ENCODE data around the gene CDH1. TPM values are rescaled to one million over a fixed set of nuclear protein-coding genes. Genes with fewer than 3 reads are reported as not detected.

The CDH1 gene
- total RNA-seq, 1 experiment from 2014 or later, result 0.14 TPM

DNA sequence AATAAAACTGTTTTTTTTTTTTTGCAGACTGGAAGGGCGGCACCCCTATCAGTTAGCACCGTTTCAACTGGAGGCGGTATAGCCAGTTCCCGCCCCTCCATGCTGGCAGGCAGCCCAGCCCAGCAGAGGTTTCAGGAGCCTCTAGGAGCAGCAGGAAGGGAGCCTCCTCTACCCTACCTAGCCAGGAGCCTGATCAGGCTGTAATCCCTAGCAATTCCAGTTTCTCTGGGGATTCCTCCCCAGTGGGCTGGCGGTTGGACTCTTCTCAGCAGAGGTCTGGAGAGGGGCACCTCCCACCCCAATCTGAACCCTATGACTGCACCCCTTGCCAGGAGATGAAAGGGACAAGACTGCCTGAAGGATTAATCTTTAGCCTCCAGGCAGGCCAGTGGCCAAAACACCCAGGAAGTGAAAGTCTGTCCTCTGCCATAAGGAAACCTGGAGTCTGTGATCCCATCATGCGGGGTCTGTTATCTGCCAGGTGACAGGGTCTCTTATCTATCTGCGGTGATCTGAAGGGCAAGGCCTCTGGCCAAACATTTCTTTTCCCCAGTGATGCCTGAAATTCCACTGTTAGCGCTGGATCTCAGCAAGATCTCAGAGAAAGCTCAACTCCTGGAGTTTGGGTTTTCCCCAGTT is 4.9 kb upstream of the CDH1 start:
- DNase-seq (ENCODE audit: low spot score), result peak; percentile 77

DNA sequence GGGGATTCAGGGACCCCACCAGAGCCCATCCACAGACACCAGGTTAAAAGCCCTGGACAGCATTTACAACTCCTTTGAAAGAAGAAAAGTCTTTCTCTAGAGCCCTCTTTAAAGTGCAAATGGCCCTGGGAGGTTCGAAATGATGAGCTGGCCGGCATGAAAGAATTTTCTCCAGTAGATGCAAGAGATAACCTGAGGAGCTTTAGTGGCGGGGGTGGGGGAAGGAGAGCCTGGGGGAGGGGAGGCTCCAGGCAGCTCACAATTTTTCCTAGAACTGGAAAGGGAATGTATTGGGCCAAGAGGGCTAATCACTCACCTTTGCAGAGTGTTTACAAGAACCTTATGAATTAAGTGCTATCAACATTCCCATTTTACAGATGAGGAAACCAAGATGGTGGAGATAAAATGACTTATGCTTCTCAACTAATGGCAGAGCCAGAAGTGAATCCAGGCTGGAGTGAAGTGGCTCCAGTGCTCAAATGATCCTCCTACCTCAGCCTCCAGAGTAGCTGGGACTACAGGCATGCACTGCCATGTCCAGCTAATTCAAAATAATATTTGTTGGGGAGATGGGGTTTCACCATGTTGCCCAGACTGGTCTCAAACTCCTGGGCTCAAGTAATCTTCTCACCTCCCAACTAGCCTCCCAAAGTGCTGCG is 4.2 kb upstream of the CDH1 start:
- no peak for DNase-seq (ENCODE audit: low spot score)

DNA sequence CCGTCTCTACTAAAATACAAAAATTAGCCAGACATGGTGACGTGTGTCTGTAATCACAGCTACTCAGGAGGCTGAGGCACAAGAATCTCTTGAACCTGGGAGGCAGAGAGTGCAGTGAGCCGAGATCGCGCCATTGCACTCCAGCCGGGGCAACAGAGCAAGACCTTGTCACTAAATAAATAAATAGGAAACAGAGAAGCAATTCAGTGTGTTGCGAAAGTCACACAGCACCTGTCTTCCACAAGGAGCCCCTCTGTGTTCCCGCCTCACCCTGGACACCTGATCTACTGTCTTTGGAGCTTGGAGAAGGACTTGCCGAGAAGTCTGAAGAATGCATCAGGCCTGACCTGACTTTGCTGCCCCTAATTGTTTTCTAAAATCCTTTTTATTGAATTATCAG is 3.5 kb upstream of the CDH1 start:
- DNase-seq (ENCODE audit: low spot score), result no peak

DNA sequence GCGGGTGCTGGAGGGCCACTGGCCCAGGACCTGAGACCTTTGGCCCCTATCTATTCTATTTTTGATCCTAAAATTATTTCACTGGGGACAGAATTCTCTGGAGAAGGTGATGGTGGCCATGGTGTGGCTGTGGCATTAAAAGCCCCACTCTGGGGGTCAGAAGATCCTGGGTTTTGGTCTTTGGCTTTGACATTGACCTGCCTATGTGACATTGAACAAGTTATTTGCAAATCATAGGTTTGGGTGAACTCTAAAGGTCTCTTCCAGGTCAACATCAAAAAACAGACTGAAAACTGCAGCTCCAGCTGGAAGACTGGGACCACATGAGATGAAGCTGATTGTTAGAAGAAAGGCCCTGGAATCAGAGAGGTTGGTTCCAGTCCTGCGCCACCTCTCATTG is 2.3 kb upstream of the CDH1 start:
- no peak for DNase-seq (ENCODE audit: low spot score)

DNA sequence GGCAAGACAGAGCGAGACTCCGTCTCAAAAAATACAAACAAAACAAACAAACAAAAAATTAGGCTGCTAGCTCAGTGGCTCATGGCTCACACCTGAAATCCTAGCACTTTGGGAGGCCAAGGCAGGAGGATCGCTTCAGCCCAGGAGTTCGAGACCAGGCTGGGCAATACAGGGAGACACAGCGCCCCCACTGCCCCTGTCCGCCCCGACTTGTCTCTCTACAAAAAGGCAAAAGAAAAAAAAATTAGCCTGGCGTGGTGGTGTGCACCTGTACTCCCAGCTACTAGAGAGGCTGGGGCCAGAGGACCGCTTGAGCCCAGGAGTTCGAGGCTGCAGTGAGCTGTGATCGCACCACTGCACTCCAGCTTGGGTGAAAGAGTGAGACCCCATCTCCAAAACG is 531 bp upstream of the CDH1 start:
- DNase-seq (ENCODE audit: low spot score), result no peak

DNA sequence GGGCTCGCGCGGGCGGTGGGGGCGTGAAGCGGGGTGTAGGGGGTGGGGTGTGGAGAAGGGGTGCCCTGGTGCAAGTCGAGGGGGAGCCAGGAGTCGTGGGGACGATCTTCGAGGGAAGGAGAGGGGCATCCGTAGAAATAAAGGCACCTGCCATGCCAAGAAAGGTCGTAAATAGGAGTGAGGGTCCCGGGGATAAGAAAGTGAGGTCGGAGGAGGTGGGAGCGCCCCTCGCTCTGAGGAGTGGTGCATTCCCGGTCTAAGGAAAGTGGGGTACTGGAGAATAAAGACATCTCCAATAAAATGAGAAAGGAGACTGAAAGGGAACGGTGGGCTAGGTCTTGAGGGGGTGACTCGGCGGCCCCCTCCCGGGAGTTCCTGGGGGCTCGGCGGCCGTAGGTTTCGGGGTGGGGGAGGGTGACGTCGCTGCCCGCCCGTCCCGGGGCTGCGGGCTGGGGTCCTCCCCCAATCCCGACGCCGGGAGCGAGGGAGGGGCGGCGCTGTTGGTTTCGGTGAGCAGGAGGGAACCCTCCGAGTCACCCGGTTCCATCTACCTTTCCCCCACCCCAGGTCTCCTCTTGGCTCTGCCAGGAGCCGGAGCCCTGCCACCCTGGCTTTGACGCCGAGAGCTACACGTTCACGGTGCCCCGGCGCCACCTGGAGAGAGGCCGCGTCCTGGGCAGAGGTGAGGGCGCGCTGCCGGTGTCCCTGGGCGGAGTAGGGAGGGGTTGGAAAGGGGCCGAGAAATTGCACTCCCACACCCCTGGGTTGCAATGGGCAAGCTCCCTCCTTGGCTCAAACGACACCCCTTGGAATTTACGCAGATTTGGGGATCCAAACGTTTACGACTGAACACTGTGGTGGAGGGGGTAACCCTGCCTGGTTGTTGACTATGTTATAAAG is 888 bp downstream of the CDH1 start:
- no peak for DNase-seq (ENCODE audit: low spot score)

DNA sequence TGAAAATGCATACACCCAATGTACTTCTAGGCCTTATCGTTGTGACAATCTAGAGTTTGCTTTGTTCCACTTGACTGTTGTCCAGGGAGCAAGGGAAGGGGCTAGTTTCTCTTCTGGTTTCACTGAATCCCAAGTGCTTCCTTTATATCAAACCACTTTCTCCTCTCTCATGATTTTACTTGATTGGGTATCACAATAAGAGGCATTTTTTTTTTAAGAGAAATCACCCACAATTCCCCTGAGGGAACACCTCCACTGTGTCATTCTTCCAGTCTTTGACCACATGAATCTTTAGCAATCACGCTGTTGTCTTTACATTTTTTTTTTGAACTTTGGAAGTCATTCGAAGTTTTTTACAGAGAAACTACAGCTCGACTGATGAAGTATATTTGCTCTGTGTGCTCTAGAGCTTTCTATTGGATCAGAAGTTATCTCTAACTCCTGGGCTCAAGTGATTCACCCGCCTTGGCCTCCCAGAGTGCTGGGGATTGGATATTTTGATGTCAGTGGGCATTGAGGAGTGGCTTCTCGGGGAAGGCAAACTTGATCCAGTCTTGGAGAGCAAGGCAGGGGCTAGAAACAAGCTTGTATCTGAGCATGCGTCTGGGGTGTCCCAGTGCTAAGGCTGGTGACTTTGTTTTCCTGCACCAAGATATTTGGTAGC is 3.0 kb downstream of the CDH1 start:
- DNase-seq (ENCODE audit: low spot score), result no peak

DNA sequence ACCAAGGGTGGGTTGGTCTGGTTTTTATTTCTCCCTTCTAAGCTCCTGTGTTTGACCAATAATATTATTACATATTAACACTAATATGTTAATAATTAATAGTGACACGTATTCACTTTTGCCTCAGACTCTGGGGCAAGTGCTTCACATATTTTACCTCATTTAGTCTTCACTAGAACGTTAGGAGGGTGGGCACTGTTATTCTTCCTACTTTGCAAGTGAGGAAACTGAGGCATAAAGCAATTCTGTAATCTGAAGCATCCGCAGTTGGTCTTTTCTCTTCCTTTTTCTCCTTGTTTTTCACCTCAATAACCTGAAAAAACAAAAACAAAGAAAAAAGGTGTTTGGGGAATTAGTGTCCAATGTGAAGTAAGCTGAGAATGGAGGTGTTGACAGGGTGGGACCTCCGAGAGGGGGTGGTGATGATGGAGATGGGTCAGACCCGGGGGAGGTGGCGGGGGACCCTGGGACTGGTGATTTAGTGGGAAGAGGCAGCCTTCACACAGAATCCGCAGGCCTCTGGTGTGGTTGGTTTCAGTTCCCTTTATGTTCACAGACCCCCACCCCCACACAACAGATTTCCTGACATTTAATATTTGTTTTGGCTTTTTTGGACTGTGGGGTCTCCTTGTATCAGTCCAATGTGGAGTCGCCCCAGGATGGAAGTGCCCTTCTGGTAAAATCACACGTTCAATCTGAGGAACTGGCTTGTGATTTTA is 3.7 kb downstream of the CDH1 start:
- DNase-seq (ENCODE audit: low spot score), result no peak

DNA sequence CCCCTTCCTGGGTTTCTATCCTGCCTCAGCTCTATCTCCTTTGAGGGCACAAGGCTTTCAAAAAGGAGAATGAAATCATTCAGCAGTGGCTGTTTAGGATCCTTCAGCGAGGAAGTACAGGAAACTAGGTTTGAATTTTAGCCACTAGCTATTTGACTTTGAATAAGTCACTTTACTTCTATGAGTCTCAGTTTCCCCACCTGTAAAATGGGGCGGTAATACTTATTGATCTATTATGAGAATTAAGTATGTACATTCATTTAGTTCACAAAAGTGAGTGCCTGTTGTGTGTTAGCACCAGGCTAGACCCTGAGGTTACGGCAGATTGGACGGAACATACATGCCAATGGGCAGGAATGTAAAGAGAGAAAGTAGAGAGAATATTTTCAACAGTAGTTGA is 6.6 kb downstream of the CDH1 start:
- no peak for DNase-seq (ENCODE audit: low spot score)

DNA sequence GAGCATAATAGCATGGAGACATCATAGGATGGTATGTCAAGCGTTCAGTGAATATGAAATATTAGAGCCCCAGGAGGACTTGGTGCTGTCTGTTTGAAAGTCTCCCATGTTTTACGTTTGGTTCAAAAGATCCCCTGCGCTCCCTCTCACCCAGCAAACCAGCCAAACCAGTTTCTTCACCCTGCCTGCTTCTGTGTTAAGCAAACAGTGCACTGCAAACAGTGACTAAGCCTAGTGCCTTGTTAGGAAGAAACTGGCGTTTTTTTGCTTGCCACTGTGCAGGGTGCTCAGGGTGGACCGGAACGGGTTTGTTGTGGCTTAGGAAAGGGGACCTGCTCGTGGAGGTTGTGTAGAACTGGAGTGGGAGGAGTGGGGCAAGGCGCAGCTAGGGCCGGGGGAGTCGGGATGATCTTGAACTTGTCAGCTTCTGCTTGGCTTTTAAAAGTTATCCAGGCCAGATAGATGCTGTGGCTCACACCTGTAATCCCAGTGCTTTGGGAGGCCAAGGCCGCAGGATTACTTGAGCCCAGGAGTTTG is 7.7 kb downstream of the CDH1 start:
- no peak for DNase-seq (ENCODE audit: low spot score)

DNA sequence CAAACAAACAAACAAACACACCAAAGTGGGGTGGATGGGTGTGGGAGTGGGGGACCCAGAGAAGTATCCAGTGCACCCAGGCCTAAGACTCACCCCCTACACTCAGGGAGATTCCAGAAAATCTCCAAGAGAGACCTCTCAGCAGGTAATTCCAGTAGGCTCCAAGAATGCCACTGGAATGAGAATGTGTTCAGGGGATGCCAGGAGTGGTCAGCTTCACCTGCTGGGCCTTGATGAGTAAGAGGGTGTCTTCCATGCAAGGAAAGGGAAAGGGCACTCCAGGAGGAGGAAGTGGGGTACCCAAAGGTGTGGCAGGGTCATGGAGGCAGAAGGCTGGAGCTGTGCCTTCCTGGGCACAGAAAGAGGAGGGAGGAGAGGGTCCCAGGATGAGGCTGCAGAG is 9.9 kb downstream of the CDH1 start:
- DNase-seq (ENCODE audit: low spot score), result no peak

DNA sequence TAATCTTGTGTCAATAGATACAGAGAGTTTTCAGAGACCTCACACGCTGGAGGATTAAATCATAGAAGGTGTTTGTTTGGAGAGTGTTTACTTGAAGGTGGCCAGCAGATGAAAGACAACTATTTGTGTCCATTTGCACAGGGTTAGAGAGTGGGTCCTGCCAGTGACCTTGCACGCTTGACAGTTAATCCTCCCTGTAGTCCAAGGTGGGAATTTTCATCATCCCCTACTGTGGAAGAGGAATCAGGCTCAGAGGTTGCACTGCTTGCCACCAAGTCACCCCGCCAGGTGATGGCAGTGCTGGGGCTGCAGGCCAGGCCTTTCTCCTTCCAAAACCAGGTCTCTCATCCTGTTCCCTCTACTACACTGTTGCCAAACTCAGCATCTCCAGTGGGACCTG is 12.3 kb downstream of the CDH1 start:
- no peak for DNase-seq (ENCODE audit: low spot score)

DNA sequence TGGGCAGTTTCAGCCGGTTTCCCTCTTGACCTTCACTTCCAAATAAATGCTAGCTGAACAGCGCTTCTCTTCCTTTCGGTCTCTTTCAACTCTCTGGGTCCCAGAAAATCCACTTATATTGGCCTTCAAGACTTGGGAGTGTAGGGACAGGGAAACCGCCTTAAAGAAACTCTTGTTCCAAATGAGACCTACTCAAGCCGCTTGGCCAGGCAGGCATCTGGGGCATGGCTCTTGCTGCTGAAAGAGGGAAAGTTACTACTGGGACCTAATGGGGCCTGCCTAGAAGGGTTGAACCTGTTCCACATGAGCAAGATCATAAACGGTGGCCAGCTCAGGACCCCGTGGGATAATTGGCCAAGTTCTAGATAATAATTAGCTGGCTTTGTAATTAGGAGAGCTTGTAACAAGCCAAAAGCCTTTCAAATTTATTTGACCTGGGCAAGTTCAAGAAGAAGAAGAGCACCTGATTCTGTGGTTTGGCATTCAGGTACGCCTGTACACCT is 13.2 kb downstream of the CDH1 start:
- no peak for DNase-seq (ENCODE audit: low spot score)

DNA sequence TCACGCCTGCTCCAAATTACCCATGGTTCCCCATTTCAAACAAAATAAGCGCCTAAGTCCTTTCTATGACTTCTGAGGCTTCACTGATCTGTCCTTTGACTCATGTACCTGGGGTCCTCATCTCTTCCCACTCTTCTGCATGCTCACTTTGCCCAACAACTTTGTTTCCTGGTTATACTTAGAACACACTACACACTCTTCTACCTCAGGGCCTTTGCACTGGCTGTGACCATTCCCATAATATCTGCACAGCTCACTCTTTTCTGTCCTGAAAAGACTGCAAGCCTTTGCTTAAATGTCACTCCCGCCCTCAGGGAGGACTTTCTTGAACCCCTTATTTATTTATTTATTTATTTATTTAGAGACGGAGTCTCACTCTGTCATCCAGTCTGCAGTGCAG is 14.1 kb downstream of the CDH1 start:
- DNase-seq (ENCODE audit: low spot score), result no peak

DNA sequence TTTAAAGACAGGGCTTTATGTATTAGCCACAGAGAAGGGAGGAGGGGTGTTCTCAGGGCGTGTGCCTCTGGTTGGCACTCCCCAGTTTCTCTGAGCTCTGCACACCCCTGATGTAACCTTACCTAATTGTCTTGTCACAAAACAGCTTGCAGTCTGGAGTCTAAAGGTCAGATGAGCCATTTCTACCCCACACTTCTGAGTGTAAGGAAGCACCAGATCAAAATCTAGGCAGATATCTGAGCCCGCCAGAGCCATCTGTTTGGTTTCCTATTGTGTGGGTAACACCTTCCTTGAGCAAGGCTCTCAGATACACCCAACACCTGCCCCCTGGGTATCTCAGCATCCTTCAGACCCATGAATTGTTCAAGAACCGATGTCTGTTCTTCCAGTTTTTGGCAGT is 15.5 kb downstream of the CDH1 start:
- DNase-seq (ENCODE audit: low spot score), result no peak

DNA sequence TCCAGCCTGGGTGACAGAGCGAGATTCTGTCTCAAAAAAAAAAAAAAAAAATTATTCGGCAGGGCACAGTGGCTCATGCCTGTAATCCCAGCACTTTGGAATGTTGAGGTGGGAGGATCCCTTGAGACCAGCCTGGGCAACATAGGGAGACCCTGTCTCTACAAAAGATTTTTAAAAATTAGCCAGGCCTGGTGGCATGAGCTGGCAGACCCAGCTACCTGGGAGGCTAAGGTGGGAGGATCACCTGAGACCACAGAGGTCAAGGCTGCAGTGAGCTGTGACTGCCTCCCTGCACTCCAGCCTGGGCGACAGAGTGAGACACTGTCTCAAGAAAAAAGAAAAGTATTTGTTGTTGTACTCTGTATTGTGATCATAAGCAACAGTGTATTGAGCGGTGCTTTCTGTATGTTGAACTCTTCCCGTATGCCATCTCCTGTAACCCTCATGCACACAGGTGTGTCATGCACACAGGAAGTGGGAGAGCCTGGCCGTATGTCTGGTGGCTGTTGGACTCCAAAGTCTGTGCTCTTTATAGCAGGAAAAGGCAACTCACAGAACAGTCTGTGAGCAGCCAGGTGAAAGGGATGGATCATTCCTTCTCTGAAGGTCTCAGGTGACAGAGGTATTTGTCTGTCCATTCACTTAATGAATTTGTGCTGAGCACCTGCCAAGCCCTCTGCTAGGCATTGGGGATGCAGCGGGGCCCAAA is 17.1 kb downstream of the CDH1 start:
- DNase-seq (ENCODE audit: low spot score), result no peak

DNA sequence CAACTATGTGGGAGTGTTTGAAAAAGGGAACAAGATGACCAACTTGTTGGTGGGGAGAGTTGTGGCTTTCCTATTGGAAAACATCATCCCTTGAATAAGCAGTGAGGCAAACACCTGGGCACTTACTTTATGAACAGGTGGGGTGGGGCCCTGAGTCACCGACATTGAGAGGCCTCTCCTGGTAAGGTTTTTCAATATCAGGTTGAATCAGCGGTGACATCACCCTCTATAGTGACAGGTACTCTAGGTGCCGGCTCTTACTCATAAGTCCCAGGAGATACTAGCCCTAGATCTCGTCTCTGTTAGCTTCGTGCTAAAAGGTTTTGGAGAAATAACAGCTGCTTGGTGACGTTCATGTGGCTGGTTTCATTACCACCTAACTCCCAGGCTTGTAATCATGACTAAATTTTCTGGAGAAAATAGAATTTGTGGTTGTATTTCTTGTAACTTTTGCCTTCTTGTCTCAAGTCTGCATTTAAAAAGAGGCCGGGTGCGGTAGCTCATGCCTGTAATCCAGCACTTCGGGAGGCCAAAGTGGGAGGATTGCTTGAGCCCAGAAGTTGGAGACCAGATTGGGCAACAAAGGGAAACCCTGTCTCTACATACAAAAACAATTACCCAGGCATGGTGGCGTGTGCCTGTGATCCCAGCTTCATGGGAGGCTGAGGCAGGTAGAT is 19.3 kb downstream of the CDH1 start:
- peak; percentile 37 for DNase-seq (ENCODE audit: low spot score)

DNA sequence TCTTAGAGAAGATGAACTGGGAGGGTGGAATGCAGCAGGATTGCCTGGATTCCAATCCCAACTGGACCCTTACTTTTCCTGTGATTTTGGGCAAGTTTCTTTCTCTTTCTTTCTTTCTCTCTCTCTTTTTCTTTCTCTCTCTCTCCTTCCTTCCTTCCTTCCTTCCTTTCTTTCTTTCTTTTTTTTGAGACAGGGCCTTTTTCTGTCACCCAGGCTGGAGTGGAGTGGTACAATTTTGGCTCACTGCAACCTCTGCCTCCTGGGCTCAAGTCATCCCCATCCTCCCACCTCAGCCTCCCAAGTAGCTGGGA is 20.5 kb downstream of the CDH1 start:
- no peak for DNase-seq (ENCODE audit: low spot score)

DNA sequence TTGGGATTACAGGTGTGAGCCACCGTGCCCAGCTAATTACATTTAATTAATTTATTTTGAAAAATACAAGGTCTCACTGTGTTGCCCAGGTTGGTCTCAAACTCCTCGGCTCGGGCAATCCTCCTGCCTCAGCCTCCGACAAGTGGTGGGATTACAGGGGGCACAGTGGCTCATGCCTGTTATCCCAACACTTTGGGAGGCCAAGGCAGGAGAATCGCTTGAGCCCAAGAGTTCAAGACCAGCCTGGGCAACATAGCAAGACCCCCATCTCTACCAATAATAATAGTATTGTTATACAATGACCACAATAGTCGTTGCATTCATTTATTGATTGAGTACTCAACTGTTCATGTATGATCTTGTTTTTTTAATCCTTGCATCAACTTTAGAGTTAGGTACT is 22.0 kb downstream of the CDH1 start:
- DNase-seq (ENCODE audit: low spot score), result no peak

DNA sequence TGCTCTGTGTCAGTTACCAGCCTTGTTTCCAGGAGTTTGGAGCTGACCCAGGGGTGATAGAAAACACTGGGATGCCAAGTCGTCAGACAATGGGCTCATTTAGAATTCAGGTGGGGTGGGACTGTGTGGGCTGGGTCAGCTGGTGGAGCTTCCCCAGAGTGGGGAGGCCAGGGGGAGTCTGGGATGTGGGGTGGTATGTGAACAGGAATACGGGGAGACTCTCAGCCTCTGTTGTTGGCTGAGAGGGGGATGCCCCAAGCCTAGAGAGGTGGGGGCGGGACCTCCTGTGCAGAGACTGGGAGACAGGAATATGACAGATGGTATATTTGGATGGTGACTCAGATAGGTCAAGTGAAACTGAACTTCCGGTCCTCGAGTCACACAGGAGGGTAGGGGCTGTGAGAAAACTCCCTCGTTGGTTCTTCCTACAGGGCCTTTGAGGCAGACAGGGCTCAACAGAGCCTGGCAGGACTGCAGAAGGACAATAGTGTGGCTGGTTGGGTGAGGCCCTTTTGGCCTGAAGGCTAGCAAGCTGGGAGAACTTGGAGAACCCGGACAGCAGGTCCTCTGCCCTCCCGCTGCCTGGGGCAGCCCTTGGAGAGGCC is 23.7 kb downstream of the CDH1 start:
- DNase-seq (ENCODE audit: low spot score), result peak; percentile 95

Measured in A172 (cell line).